GM12891 (cell line): ENCODE results near the gene CYBA.

Source experiments
- POLR2A ChIP-seq: IDR thresholded peaks from 2 replicates; pipeline ENCODE4 v1.6.1; 2011; ENCODE audit warnings: low read depth, low read length, control low read depth
- POLR2AphosphoS5 ChIP-seq: IDR thresholded peaks from 2 replicates; pipeline ENCODE4 v1.6.1; 2011; ENCODE audit warnings: low read depth, low read length, control low read depth
- SPI1 ChIP-seq: IDR thresholded peaks from 2 replicates; pipeline ENCODE4 v1.6.1; 2011; ENCODE audit warnings: low read depth, low read length, control low read depth

GRCh38 chr16:88627531-88628411 is 23.1 kb downstream of the CYBA start:
- no peak for TF ChIP-seq POLR2AphosphoS5
- no peak for TF ChIP-seq POLR2A
- no peak for TF ChIP-seq SPI1
